Colonic mucosa (tissue), 4 donors: ENCODE results near the gene NARS2. TPM values are rescaled to one million over a fixed set of nuclear protein-coding genes. Genes with fewer than 3 reads are reported as not detected.

Experiments
- DNase-seq: peaks from one replicate; pipeline ENCODE4 v3.0.0-alpha.2; 2020
- H3K27ac ChIP-seq: fragments of 200-600 bp; one replicate; pipeline ENCODE4 v1.8.0; 2021
- H3K27me3 ChIP-seq: fragments of 200-600 bp; one replicate; pipeline ENCODE4 v1.8.0; 2021
- H3K36me3 ChIP-seq: fragments of 200-600 bp; one replicate; pipeline ENCODE4 v1.8.0; 2021
- H3K4me1 ChIP-seq: fragments of 200-600 bp; one replicate; pipeline ENCODE4 v1.8.0; 2021; ENCODE audit warnings: mild to moderate bottlenecking
- H3K4me3 ChIP-seq: fragments of 200-600 bp; one replicate; pipeline ENCODE4 v1.8.0; 2021
- H3K9ac ChIP-seq, 2 donors: one replicate each; pipeline ENCODE4 v1.7.0; 2013; ENCODE audit warnings: control low read depth in 2 of 2, low read depth in 2 of 2, low read length in 2 of 2
- H3K9me3 ChIP-seq: fragments of 200-600 bp; one replicate; pipeline ENCODE4 v1.8.0; 2021
- intact Hi-C: fragments of 100-400 bp; cut with DNase I; formaldehyde crosslinking; loops from one replicate; pipeline ENCODE4 v1.14.1; 2022
- total RNA-seq, 2 donors: library from RNA; stranded (reverse); fragmentation: NEBNext Ultra II Directional in 1 of 2; extraction: Animal tissue kit (Norgen Biotek cat#: 25700) in 1 of 2; gene quantifications; one replicate each; pipeline ENCODE4 v1.2.1, GENCODE V29; 2021
- TF ChIP-seq, protein P1 (sequence below): fragments of 200-600 bp; IDR thresholded peaks from one replicate; pipeline ENCODE4 v1.8.0; 2022; ENCODE audit warnings: antibody characterized with exemption, mild to moderate bottlenecking
- donor health status: healthy.
- donor health status: DM: no; HTN: no; CAD: no.
- donor health status: DM: no; HTN: no; CAD: no.

The NARS2 gene
- total RNA-seq, 2 donors from 2014 or later, result 15.0 to 23.7 TPM

DNA sequence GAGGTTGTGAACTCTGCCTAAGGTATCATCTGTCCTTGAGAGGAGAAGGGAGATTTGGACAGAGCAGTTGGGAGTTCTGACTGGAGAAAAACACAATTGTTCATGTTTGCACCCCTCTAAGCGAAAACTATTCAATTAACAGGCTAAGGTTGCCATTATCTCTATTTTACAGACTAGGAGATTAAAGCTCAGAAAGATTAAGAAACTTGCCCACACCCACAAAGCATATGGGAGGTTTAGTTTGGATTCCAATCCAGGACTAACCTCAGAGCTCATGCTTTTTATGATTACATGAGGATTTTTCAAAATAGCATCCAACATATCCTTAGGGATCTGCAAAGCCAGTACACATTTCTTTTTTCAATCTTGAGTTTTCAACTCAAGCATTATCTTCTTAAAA lies 179.1 kb downstream of the NARS2 start:
- intact Hi-C loops, result no loop called here
- TF ChIP-seq, protein P1, sequence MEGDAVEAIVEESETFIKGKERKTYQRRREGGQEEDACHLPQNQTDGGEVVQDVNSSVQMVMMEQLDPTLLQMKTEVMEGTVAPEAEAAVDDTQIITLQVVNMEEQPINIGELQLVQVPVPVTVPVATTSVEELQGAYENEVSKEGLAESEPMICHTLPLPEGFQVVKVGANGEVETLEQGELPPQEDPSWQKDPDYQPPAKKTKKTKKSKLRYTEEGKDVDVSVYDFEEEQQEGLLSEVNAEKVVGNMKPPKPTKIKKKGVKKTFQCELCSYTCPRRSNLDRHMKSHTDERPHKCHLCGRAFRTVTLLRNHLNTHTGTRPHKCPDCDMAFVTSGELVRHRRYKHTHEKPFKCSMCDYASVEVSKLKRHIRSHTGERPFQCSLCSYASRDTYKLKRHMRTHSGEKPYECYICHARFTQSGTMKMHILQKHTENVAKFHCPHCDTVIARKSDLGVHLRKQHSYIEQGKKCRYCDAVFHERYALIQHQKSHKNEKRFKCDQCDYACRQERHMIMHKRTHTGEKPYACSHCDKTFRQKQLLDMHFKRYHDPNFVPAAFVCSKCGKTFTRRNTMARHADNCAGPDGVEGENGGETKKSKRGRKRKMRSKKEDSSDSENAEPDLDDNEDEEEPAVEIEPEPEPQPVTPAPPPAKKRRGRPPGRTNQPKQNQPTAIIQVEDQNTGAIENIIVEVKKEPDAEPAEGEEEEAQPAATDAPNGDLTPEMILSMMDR, result no peak

DNA sequence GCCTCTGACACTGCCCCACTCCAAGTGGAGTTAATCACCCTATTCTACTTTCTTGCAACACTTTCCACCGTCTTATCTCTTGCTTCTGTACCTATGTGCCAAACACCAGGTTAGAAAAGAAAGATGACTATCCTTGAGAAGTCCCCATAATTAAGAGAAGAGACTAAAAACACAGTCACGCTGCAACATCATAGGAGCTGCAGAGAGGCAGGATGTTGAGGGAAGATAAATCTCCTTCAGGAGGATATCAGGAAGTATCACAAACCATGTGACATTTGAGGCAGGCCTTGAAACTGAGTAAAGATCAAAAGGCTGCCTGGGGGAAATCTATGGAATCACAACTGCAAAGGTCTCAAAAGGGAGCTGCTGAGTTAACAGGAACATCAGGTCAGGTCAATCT lies 181.8 kb downstream of the NARS2 start:
- Histone ChIP-seq H3K9ac (no peak overlapping the region), H3K4me3 (no peak overlapping the region), H3K36me3 (no peaks in the 10 kb centered on the region), H3K27me3 (no peaks in the 10 kb centered on the region), H3K27ac (no peak overlapping the region), H3K4me1 (no peaks in the 10 kb centered on the region), H3K9me3 (no peaks in the 10 kb centered on the region)
- DNase-seq, result no peak
- TF ChIP-seq, protein P1, result no peak
- intact Hi-C loops, result no loop called here

More for the DNA sequence above, 179.1 kb downstream of the NARS2 start:
- Histone ChIP-seq H3K4me3 (no peak overlapping the region), H3K9ac (no peak overlapping the region), H3K27me3 (no peaks in the 10 kb centered on the region), H3K36me3 (no peaks in the 10 kb centered on the region), H3K9me3 (no peaks in the 10 kb centered on the region), H3K27ac (no peak overlapping the region), H3K4me1 (no peaks in the 10 kb centered on the region)
- no peak for DNase-seq

DNA sequence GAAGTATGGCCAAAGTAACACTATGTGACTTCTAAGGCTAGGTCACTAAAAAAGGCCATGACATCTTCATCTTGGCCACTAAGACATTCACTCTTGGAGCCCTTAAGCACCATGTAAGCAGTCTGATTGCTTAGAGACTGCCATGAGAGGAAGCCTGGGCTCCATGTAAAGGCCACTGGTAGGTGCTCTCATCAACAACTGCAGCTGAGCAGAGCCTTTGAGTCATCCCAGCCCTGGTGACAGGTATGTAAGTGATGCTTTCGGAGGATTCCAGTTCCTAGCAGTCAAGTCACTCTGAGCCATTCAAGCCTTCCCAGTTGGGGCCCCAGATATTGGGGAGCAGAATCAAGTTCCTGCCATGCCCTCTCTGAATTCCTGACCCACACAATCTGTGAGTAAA lies 183.2 kb downstream of the NARS2 start:
- H3K4me1 ChIP-seq, result no peaks in the 10 kb centered on the region
- DNase-seq, result no peak
- intact Hi-C loops, result no loop called here
- no peak overlapping the region for H3K9ac ChIP-seq
- H3K27me3 ChIP-seq, result no peaks in the 10 kb centered on the region
- H3K27ac ChIP-seq, result no peak overlapping the region
- no peaks in the 10 kb centered on the region for H3K9me3 ChIP-seq
- TF ChIP-seq, protein P1, result no peak
- no peaks in the 10 kb centered on the region for H3K36me3 ChIP-seq
- no peak overlapping the region for H3K4me3 ChIP-seq

DNA sequence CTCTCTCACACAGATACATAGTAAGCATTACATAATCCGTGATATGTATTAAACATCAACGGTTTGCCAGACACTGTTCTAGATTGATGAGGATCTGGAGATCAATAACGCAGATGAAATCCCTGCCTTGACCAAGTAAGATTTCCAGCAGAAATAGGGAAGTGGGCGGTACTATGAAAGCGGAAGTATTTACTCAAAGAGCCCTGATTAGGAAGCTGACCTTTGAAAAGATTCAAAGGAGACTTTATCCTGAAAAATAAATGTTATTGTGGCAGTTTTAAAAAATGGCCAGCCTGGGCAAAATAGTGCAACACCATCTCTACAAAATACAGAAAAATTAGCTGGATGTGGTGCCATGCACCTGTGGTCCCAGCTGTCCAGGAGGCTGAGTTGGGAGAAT lies 183.9 kb downstream of the NARS2 start:
- Histone ChIP-seq H3K9ac (no peak overlapping the region), H3K36me3 (no peaks in the 10 kb centered on the region), H3K4me1 (no peaks in the 10 kb centered on the region), H3K27ac (no peak overlapping the region), H3K4me3 (no peak overlapping the region), H3K27me3 (no peaks in the 10 kb centered on the region), H3K9me3 (no peaks in the 10 kb centered on the region)
- TF ChIP-seq, protein P1, result no peak
- no peak for DNase-seq
- intact Hi-C loops, result no loop called here

DNA sequence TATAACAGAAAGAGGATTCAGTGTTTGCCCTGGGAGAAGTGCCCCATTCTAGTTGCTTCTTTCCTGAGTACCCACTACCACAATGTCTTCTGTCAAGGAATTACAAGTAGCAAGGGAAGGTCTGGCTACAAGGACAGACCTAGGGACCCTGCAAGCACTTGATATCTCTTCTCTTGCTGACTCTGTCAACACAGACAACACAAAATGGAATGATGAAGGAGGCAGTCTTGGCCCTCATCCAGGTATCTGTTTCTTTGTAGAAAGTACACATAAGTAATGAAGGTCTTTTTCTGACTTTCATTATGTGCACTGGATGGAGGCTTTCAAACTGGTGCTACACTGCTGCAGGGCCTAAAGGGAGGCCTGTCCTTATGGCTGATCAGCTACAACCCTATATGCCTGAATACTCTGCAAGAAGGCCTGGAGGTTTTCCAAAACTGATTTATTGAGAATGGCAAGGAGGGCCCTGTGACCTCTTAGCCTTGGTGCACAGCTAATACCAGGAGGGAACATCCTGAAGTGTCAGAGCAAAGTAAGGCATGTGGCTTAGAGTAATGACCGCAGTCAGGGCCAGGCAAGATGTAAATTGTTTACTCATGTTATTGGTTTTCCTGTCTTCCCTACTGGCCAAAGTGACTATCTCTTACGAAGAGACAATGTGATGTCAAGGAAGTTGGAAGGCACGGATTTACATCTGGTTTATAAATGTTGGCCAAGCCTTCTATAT lies 188.3 kb downstream of the NARS2 start:
- no peaks in the 10 kb centered on the region for H3K36me3 ChIP-seq
- H3K27ac ChIP-seq, result no peak overlapping the region
- intact Hi-C loops, result no loop called here
- H3K9ac ChIP-seq, result no peak overlapping the region
- TF ChIP-seq, protein P1, result no peak
- H3K27me3 ChIP-seq, result no peaks in the 10 kb centered on the region
- no peaks in the 10 kb centered on the region for H3K4me1 ChIP-seq
- H3K4me3 ChIP-seq, result no peak overlapping the region
- no peak for DNase-seq
- no peaks in the 10 kb centered on the region for H3K9me3 ChIP-seq

Other genes starting within 250 kb of the NARS2 start
- 10 to 100 TPM; 20.0 to 21.1 TPM for gene GAB2, start 157.0 kb downstream of the NARS2 start, total RNA-seq